GM12878 (cell line): ENCODE results near the gene ULBP3. TPM values are rescaled to one million over a fixed set of nuclear protein-coding genes. Genes with fewer than 3 reads are reported as not detected.
A peak's percentile ranks its signal among the peaks of the same experiment; 100 is the strongest.

Experiments used
- ATAC-seq: fragments of 200-7000 bp; cut with Tn5 transposase; 3 replicates; pipeline ENCODE4 v1.9.1; 2020; ENCODE audit warnings: mild to moderate bottlenecking, moderate library complexity
- BruUV-seq: library from RNA; stranded (reverse); fragments of 400-500 nt; replicated peaks from 2 replicates; lab custom pipeline; 2021; lab: Mats Ljungman, UMichigan
- CTCF ChIA-PET: fragments of 300-600 bp; sonication (Branson Sonifier 250); formaldehyde crosslinking; extraction: SDS; loops from one replicate; lab custom pipeline; 2021; ENCODE audit warnings: inconsistent platforms; lab: Yijun Ruan, JAX
- POLR2A ChIA-PET: fragments of 350-600 bp; formaldehyde crosslinking; extraction: SDS; loops from one replicate; lab custom pipeline; 2021; ENCODE audit warnings: inconsistent platforms; lab: Charles Lee
- RAD21 ChIA-PET: fragments of 300-600 bp; sonication (Branson Sonifier 250); formaldehyde crosslinking; loops from one replicate; lab custom pipeline; 2023; ENCODE audit warnings: antibody characterized with exemption; ENCODE audit not compliant: unreplicated experiment; lab: Charles Lee
- SMC1A ChIA-PET: fragments of 300-600 bp; sonication (Branson Sonifier 250); formaldehyde crosslinking; loops from one replicate; lab custom pipeline; 2023; ENCODE audit not compliant: unreplicated experiment, uncharacterized antibody; lab: Charles Lee
- DNase-seq: peaks from one replicate; pipeline ENCODE4 v3.0.0-alpha.2; 2011; ENCODE audit warnings: low read depth, low spot score
- FAIRE-seq: peaks from 3 replicates; lab custom pipeline; 2011; peaks lifted over from hg19 to GRCh38; lab: Jason Lieb, UNC
- H2AFZ ChIP-seq: 2 replicates; pipeline ENCODE4 v1.6.0; 2011; ENCODE audit warnings: low read depth, low read length, control low read depth; ENCODE audit not compliant: control insufficient read depth
- H3K27ac ChIP-seq: 2 replicates; pipeline ENCODE4 v1.5.1; 2011; ENCODE audit warnings: control low read depth; ENCODE audit not compliant: control insufficient read depth, insufficient read depth
- H3K27me3 ChIP-seq, 2 experiments: replicated peaks in 1 of 2; 2 replicates each; pipeline versions ENCODE4 v1.6.0 to v1.6.1; 2011; ENCODE audit warnings: low read length in 1 of 2; ENCODE audit not compliant: control insufficient read depth in 2 of 2, insufficient read depth in 2 of 2
- H3K36me3 ChIP-seq, 2 experiments: 2 replicates each; pipeline ENCODE4 v1.5.1; 2011; ENCODE audit warnings: low read length in 1 of 2; ENCODE audit not compliant: control insufficient read depth in 2 of 2, insufficient read depth in 2 of 2
- H3K4me1 ChIP-seq: 2 replicates; pipeline ENCODE4 v1.6.1; 2011; ENCODE audit warnings: mild to moderate bottlenecking, low read length, moderate library complexity, mixed read lengths; ENCODE audit not compliant: control insufficient read depth, insufficient read depth
- H3K4me2 ChIP-seq: 2 replicates; pipeline ENCODE4 v1.6.0; 2011; ENCODE audit warnings: control low read depth; ENCODE audit not compliant: control insufficient read depth, insufficient read depth
- H3K4me3 ChIP-seq: fragments of 200-600 bp; sonication (generic); 2 replicates; pipeline ENCODE4 v1.5.1; 2016
- H3K79me2 ChIP-seq: 2 replicates; pipeline ENCODE4 v1.6.0; 2011; ENCODE audit warnings: low read length; ENCODE audit not compliant: control insufficient read depth, insufficient read depth
- H3K9ac ChIP-seq: 2 replicates; pipeline ENCODE4 v1.8.0; 2011; ENCODE audit warnings: low read length, control low read depth, mixed read lengths; ENCODE audit not compliant: control insufficient read depth, insufficient read depth
- H3K9me3 ChIP-seq: replicated peaks from 3 replicates; pipeline ENCODE4 v1.5.1; 2011; ENCODE audit warnings: mild to moderate bottlenecking, low read length; ENCODE audit not compliant: control insufficient read depth, insufficient read depth
- H4K20me1 ChIP-seq: 2 replicates; pipeline ENCODE4 v1.6.0; 2011; ENCODE audit not compliant: control insufficient read depth, insufficient read depth
- BMI1 ChIP-seq: fragments of 450-650 bp; IDR thresholded peaks from 2 replicates; pipeline ENCODE4 v1.6.1; 2016; ENCODE audit warnings: mild to moderate bottlenecking, moderate library complexity, borderline replicate concordance
- CHD4 ChIP-seq: fragments of 200-600 bp; sonication (generic); IDR thresholded peaks from 2 replicates; pipeline ENCODE4 v1.6.1; 2016; ENCODE audit warnings: mild to moderate bottlenecking
- IKZF1 ChIP-seq: fragments of 450-650 bp; conservative IDR thresholded peaks from 2 replicates; pipeline ENCODE4 v1.6.1; 2017; ENCODE audit warnings: antibody characterized with exemption, mild to moderate bottlenecking
- RUNX3 ChIP-seq: IDR thresholded peaks from 2 replicates; pipeline ENCODE4 v1.6.1; 2012; ENCODE audit warnings: low read length, inconsistent platforms
- SMC3 ChIP-seq: IDR thresholded peaks from 2 replicates; pipeline ENCODE4 v1.6.1; 2011; ENCODE audit warnings: low read length, improper control_type of control experiment, borderline replicate concordance
- STAT3 ChIP-seq: IDR thresholded peaks from 2 replicates; pipeline ENCODE4 v1.6.1; 2011; ENCODE audit warnings: low read depth, low read length, improper control_type of control experiment
- WRNIP1 ChIP-seq: IDR thresholded peaks from 2 replicates; pipeline ENCODE4 v1.6.1; 2011; ENCODE audit warnings: low read depth, low read length, improper control_type of control experiment, borderline replicate concordance
- YY1 ChIP-seq: IDR thresholded peaks from 2 replicates; pipeline ENCODE4 v1.6.1; 2011; ENCODE audit warnings: low read depth, mild to moderate bottlenecking, low read length
- WGBS: methylation state at CpG from one replicate; pipeline ENCODE4 v1.1.6; 2016; ENCODE audit warnings: low lambda C conversion rate; ENCODE audit not compliant: insufficient replicate concordance, insufficient coverage; ENCODE audit errors: missing lambda C conversion rate; 5-methylcytosine and 5-hydroxymethylcytosine counted together
- in situ Hi-C: fragments of 300-500 bp; cut with MboI; formaldehyde crosslinking; loops from 9 replicates; pipeline ENCODE4 v1.14.3; 2018; ENCODE audit warnings: mixed read lengths
- intact Hi-C: fragments of 100-400 bp; cut with micrococcal nuclease; formaldehyde crosslinking; loops from one replicate; pipeline ENCODE4 v1.14.2; 2022; ENCODE audit not compliant: unreplicated experiment
- polyA plus RNA-seq, 11 experiments: library from polyadenylated mRNA; depleted of rRNA in 4 of 11; unstranded in 6 of 11; stranded (reverse) in 5 of 11; fragments of >200 nt; fragmentation: Nextera tagmentation in 4 of 11; fragmentation: Illumina TruSeq in 1 of 11; extraction: Ambion mirVana in 4 of 11; extraction: Trizol in 1 of 11; gene quantifications; 1 replicate in 1 of 11; 2 replicates in 10 of 11; pipeline versions ENCODE4 v1.2.1 to v1.2.3, GENCODE V29; 2011 to 2016; ENCODE audit warnings: inconsistent platforms in 2 of 11, missing spikeins in 2 of 11, low read depth in 1 of 11
- total RNA-seq, 4 experiments: library from RNA; depleted of rRNA in 3 of 4; stranded (reverse); fragments of >200 nt in 3 of 4; fragmentation: Illumina TruSeq in 1 of 4; extraction: Trizol in 1 of 4; gene quantifications; 2 replicates each; pipeline versions ENCODE4 v1.2.1 to v1.2.3, GENCODE V29; 2013 to 2021
- TF ChIP-seq, protein P1 (sequence below): fragments of 150-350 bp; IDR thresholded peaks from 2 replicates; pipeline ENCODE4 v1.6.1; 2014; ENCODE audit warnings: mild to moderate bottlenecking, low read depth, low read length

ULBP3 gene
- total and polyA plus RNA-seq, 10 of the 15 experiments (the other 5 are each of a cell fraction or from before 2014, with no cell fraction given) = 0.08 to 0.16 TPM; not detected in 8

DNA sequence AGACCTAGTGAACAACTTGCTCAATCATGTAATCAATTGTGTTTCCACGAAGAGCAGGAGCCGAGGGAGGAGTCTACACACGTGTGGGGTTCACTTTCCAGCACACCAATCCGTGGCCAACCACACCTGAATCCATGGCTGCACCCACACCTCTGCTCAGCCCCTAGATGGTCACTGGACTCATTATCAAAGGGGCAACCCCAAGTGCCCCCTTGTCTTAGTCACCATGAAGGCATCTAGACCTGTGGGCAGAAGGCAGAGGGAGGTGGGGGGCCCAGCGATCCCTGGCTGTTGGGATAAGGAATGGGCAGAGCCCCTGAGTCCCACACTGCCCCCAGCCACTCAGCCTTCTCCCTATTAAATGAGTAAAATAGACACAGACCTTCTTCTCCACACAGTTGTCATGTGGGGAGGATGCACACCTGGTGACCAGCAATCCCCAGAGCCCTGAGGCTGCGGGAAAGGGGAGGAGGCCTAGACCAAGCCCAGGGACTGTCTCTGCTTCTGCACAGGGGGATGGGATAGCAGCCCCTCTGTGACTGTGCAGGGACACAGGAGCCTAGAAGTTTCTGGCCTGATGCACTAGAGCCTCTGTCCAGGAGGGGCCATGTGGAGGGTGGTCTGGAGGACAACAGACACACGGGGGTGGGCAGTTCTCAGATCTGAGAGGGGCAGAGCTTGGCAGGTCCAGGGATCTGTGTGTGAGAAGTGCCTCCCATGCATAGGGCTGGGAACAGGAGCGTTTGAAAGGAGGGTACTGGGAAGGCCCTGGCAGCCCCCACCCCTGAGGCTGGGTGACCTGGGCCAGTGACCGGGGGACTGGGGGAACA is 41.7 kb downstream of the ULBP3 start (continued):
- TF ChIP-seq IKZF1 = no peak
- no peak for TF ChIP-seq CHD4
- TF ChIP-seq RUNX3 = no peak
- TF ChIP-seq, protein P1, sequence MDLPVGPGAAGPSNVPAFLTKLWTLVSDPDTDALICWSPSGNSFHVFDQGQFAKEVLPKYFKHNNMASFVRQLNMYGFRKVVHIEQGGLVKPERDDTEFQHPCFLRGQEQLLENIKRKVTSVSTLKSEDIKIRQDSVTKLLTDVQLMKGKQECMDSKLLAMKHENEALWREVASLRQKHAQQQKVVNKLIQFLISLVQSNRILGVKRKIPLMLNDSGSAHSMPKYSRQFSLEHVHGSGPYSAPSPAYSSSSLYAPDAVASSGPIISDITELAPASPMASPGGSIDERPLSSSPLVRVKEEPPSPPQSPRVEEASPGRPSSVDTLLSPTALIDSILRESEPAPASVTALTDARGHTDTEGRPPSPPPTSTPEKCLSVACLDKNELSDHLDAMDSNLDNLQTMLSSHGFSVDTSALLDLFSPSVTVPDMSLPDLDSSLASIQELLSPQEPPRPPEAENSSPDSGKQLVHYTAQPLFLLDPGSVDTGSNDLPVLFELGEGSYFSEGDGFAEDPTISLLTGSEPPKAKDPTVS = no peak
- TF ChIP-seq STAT3 = no peak
- TF ChIP-seq, all 136 proteins: peak for 0

DNA sequence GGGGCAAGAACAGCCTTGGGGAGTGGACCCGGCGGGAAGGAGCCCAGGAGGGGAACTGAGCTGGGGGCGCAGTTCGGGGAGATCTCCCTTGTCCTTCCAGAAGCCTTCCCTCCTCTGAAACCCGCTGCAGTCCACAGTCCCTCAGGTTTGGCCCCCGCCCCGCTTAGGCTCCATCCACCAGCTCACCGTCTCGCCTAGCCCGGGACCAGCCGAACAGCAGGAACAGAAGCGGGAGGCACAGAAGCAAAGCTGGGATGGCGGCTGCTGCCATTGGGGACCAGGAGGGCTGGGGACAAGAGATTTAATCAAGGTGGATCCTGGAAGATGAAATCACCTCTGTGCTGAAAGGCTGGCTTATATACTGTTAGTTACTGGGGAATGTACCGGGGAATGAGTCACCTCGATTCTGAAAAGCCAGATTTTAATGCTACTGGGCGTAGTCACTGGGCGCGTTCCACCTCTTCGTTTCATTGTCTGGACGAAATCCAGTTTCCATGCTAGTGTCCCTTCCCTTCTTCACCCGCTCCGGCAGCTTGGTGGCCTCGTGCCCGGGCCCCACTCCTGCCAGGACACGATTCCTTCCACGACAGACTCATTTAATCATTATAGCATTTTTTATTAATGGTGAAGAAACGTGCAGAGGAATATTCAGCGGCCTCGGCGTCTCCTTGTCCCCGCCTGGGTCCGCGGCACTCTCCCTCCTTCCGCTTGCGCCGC is 43.6 kb downstream of the ULBP3 start, which contains the start of gene RAET1L:
TSS of gene RAET1L (minus strand) at position 332 of the 717 bp plus-strand sequence. CDS start at position 271, 61 bp downstream.
- ATAC-seq (peak; percentile 79), DNase-seq (no peak), FAIRE-seq (no peak)
- ChIA-PET RAD21 (no interaction called here), CTCF (interaction anchor here (0.6 to 1.3 kb wide), 2 partner anchors 8 to 46 kb away, joined by 3 to 4 read pairs; no protein-coding TSS in a partner anchor), POLR2A (no interaction called here), SMC1A (interaction anchor here (0.9 kb wide), 1 partner anchor 370 kb away, joined by 3 read pairs; no protein-coding TSS in a partner anchor)
- no peaks in the 10 kb centered on the region for H3K79me2 ChIP-seq
- no peak within 1 kb of the TSS for H3K9ac ChIP-seq
- H3K27ac ChIP-seq = no peak within 1 kb of the TSS
- H3K4me2 ChIP-seq = no peak within 1 kb of the TSS
- BruUV-seq = no TSS peak
- no peak for TF ChIP-seq YY1
- no peak for TF ChIP-seq WRNIP1
- no peak for TF ChIP-seq BMI1
- TF ChIP-seq SMC3 = no peak
- H4K20me1 ChIP-seq = no peaks in the 10 kb centered on the region
- no peaks in the 10 kb centered on the region for H3K4me1 ChIP-seq
- intact Hi-C loops (no loop called here), in situ Hi-C loops (no loop called here)
- no peaks in the 10 kb centered on the region for H3K36me3 ChIP-seq
- no peak within 1 kb of the TSS for H2AFZ ChIP-seq
- peaks cover 0 to 12% of the 10 kb centered on the region in 2 experiments; a peak in 3 of 4 replicates for H3K27me3 ChIP-seq
- H3K9me3 ChIP-seq = no peaks in the 10 kb centered on the region
- WGBS = 13% methylated on average over 36 of the region's 36 CpGs
- H3K4me3 ChIP-seq = no peak within 1 kb of the TSS
